Stimulated activated memory B cell treated with anti-CD40 and anti-IgM and Interleukin-4, amounts not matched to agents 10 μg/mL and 1 μg/mL and 100 μg/mL, for 72 hours (primary cell): ENCODE measurements around the gene GAPDH.
"Not testable (repeated sequence)": the region's sequence is repeated elsewhere in the genome, so short reads cannot be mapped to it uniquely, and the experiment has no call there.

Source experiments
- ATAC-seq: fragments of 150-1000 bp; cut with Tn5 transposase; 2 replicates; pipeline ENCODE4 v1.10.0; 2021
- H3K27ac Mint-ChIP-seq: one replicate; pipeline ENCODE4 v1.8.0; 2022; ENCODE audit warnings: mild to moderate bottlenecking, mixed read lengths
- H3K27me3 Mint-ChIP-seq: one replicate; pipeline ENCODE4 v1.8.0; 2022; ENCODE audit warnings: mixed read lengths
- H3K36me3 Mint-ChIP-seq: one replicate; pipeline ENCODE4 v1.8.0; 2022; ENCODE audit warnings: mixed read lengths
- H3K4me1 Mint-ChIP-seq: one replicate; pipeline ENCODE4 v1.8.0; 2022; ENCODE audit warnings: mixed read lengths
- H3K4me3 Mint-ChIP-seq: one replicate; pipeline ENCODE4 v1.8.0; 2022; ENCODE audit warnings: mild to moderate bottlenecking, moderate library complexity, mixed read lengths
- H3K9me3 Mint-ChIP-seq: one replicate; pipeline ENCODE4 v1.8.0; 2022; ENCODE audit warnings: mixed read lengths

GAPDH gene

DNA sequence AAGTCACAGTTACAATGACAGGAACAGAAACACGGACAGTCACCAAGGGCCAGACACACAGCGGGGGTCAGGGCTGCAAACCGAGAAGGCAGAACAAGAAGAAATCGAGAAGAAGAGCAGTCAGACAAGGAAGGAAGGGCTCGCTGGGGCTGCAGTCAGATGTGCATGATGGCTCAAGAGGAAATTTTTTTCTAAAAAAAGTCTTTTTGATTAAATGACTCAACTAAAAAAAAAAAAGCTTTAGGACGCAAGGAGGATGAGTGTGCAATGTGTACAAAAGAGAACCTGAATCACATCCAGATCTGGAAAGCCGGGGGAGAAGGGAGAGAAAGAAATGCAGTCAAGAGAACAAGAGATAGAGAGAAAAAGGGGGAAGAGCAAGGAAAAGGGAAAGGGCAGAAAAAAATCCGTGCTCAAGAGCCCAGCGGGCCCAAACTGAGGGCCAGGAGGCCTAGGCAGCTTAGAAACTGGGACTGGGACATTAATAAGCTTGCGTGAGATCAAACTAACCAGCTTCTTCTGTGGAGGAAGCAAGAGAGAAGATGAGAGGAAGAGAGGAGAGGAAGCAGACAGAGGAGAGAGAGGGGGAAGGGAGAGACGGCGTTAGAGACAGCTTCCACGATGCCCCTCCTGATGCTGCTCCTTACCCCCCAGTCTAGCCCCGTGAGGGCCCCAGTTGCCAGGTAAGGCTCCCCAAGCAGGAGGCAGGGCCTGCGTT is 14.8 kb downstream of the GAPDH start:
- Mint-ChIP-seq H3K36me3 (peaks cover 74% of the 10 kb centered on the region), H3K4me1 (peaks cover 35% of the 10 kb centered on the region), H3K9me3 (no peaks in the 10 kb centered on the region), H3K27ac (peak overlapping the region; percentile 8), H3K4me3 (no peak overlapping the region), H3K27me3 (no peaks in the 10 kb centered on the region)
- ATAC-seq, result no peak

DNA sequence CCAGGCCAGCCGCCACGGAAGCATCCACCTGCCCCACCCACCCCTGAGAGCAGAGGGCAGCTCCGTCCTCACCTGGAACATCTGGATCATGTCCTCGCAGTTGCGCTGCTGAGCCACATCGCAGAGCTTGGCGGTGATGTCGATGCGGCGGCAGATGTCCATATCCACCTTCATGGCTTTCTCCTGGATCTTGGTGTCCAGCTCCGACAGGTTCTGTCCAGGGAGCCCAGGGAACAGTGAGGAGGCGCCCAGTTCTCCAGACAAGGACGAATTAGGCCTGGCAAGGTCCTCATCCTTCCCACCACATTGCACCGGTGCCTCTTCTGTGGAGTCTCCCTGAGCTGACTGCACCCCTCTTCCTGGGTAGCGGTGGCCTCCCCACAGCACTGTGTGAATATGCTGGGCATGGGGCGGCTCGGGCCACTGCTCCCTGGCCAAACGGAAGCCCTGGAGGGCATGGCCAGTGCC is 15.4 kb downstream of the GAPDH start:
- Mint-ChIP-seq H3K27me3 (no peaks in the 10 kb centered on the region), H3K9me3 (no peaks in the 10 kb centered on the region), H3K36me3 (peaks cover 69% of the 10 kb centered on the region), H3K27ac (no peak overlapping the region), H3K4me3 (no peak overlapping the region), H3K4me1 (peaks cover 41% of the 10 kb centered on the region)
- ATAC-seq, result no peak

DNA sequence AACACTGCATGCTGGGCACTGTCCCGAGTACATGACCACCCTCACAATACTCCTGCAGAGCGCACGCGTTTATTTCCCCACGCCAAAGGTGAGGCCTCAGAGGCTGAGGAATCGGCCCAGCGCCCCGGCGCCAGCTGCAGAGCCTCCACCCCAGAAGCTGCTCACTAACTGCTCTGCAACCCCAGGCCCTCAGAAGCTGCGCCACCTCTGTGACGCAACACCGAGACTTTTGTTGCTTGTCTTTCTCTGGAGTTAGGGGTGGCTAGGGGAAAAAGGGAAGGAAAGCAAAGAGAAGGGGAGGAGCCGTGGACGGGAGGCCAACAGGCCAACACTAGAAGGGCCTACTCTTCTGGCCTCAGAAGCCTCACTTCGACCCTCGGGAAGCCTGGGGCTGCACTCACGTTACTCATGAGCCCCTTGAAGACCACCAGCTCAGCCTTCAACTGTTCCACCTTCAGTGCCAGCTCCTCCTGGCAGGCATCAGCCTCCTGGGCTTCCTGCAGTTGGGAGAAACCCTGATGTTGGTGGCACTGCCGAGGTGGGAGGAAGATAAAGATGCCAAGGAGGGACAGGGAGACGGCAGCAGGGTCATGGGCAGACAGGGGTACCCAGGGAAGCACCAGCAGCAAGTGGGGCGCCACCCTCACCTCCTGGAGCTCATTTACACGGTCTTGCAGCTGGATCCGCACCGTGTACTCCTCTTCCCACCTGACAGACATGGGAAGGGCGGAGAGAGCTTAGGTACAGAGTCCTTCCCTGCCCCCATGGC is 16.2 kb downstream of the GAPDH start:
- no peaks in the 10 kb centered on the region for H3K27me3 Mint-ChIP-seq
- H3K27ac Mint-ChIP-seq, result no peak overlapping the region
- H3K4me3 Mint-ChIP-seq, result no peak overlapping the region
- H3K4me1 Mint-ChIP-seq, result peaks cover 48% of the 10 kb centered on the region
- peaks cover 71% of the 10 kb centered on the region for H3K36me3 Mint-ChIP-seq
- ATAC-seq, result no peak
- H3K9me3 Mint-ChIP-seq, result no peaks in the 10 kb centered on the region

DNA sequence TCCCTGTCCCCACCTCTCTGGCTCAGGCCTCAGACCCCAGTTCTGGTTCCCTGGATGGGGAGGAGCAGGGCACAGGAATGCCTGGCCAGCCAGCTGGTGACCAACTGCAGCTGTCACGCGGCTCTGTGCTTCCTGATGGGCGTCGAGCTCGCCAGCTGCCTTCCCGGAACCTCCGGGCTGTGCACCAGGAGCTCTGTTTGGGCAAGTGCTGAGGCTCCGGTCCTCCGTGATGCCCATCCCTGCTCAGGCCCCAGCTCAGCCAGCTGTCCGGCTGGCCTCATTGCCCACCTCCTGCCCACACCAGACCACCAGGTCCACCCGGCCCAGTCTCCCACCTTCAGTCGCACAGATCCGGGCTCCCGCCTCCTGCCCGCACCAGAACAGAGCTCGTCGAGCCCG is 16.7 kb downstream of the GAPDH start:
- Mint-ChIP-seq H3K9me3 (no peaks in the 10 kb centered on the region), H3K4me3 (no peak overlapping the region), H3K36me3 (peaks cover 66% of the 10 kb centered on the region), H3K27me3 (no peaks in the 10 kb centered on the region), H3K4me1 (peaks cover 48% of the 10 kb centered on the region), H3K27ac (no peak overlapping the region)
- no peak for ATAC-seq

DNA sequence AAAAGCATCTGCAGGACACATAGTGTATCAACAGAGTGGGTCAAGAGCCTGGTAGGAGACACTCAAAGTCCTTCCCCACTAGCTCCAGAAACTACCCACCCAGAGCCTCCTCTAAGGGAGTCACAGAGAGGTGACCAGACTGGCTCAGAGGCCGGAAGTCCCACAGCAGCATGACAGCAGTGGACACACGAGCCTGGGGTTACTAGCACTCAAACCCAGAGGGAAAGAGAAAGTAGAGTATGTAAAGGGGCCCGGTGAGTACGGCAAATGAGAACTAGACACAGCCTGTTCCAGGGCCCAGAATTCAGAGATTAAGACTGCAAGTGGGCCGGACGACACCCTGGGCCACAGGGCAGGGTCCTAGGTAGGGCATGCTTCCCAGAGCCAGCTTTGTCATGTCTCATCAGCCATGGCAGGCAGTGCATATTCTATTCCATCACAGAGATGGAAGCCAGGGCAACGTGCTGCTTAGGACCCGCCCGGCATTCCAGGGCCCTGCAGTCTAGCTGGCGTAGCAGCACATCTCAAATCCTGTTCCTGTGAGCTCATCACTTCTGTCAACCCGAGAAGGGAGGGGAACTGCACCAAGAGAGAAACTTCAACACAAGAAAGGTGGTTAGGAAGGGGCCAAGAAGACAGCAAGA is 17.3 kb downstream of the GAPDH start:
- H3K9me3 Mint-ChIP-seq, result no peaks in the 10 kb centered on the region
- ATAC-seq, result no peak
- H3K4me3 Mint-ChIP-seq, result no peak overlapping the region
- no peaks in the 10 kb centered on the region for H3K27me3 Mint-ChIP-seq
- no peak overlapping the region for H3K27ac Mint-ChIP-seq
- peaks cover 52% of the 10 kb centered on the region for H3K4me1 Mint-ChIP-seq
- H3K36me3 Mint-ChIP-seq, result peaks cover 63% of the 10 kb centered on the region

DNA sequence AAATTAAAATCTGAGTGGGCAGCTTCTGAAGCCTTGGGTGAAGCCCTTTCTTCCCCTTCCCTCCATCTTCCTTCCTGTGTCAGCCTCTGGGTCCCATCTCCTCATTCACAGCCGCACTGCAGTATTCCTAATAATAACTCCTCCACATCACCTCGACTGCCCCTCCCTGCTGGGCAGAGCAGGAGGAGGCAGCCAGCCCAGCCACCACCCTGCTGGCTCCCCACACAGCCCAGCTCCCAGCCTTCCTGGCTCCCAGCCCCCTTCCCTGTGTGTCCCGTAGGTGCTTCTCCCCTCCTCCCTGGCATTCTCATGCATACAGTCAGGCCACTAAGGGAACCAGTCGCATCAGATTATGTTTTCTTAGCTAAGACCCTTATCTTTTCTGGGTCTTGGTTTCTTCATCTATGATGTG is 17.8 kb downstream of the GAPDH start:
- no peak overlapping the region for H3K4me3 Mint-ChIP-seq
- no peaks in the 10 kb centered on the region for H3K9me3 Mint-ChIP-seq
- no peak for ATAC-seq
- H3K27me3 Mint-ChIP-seq, result no peaks in the 10 kb centered on the region
- H3K4me1 Mint-ChIP-seq, result peaks cover 54% of the 10 kb centered on the region
- H3K27ac Mint-ChIP-seq, result no peak overlapping the region
- H3K36me3 Mint-ChIP-seq, result peaks cover 61% of the 10 kb centered on the region

DNA sequence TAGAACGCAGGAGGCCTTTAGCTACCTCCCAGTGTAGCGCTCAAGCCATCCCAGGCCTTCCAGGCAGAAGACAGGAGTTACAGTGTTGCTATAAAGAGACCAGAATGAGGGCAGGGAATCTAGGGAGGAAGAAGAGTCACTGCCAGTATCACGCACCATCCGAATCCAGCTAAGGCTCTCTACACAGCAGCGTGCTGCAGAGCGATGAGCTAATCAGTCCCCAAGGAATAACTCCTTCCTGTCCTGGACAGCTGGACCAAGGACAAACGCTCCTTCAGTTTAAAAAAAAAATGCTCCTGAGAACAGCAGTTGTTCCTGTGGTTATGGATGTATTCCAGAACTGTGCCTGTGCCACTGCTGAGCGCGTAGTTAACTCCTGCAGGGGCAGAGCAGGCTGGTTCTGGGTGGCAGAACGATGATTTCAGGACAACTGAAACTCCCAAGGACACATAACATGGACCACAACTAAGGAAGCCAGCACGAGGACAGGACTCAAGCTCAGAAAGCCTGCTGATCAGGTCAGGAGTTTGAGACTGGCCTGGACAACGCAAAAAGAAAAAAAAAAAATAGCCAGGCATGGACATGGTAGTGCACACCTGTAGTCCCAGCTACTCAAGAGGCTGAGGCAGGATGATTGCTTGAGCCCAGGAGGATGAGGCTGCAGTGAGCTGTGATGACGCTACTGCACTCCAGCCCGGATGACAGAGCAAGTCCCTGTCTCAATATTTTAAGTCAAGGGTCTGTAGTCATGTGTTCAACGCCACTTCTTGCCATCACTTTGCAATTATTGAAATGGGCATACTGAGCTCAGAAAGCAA is 18.9 kb downstream of the GAPDH start:
- no peak overlapping the region for H3K27ac Mint-ChIP-seq
- ATAC-seq, result no peak

DNA sequence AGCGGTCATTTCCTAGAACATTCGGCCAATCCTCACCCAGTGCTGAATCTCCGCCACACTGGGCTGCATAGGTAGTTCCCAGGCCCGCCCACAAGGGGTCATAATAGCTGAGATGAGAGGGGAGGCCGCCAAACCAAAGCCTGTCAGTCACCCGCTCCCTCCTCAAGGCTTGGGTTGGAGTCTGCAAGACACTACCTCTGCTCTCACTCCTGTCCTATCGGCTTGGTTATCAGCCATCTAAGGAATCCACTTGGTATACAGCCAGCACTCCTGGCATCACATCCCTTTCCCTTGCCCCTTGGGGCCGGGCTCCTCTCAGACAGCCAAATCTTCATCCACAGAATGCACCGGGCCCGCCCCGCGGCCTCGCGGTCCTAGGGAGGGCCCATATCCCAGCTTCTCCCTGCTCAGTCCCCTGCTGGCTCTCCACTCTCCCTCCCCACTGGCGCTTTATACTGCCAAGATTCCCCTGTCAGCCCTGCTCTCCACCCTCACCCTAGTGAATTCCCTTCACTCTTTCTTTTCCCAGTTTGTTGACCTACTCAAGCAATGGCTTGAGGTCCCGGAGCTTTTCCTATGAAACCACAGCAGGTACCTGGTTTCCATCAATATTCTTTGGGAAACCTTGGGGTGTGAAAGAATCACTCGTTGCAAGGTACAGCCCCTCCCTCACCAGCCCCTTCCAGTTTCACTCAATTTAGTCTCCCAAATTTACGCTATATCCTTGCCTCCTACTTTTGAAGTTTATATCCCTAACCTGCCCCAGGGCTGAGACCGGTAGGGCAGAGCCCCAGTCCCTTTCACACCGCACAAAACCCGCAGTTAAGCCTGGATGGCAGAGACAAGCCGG is 20.1 kb downstream of the GAPDH start:
- peaks cover 40% of the 10 kb centered on the region for H3K36me3 Mint-ChIP-seq
- no peaks in the 10 kb centered on the region for H3K9me3 Mint-ChIP-seq
- H3K27ac Mint-ChIP-seq, result peak overlapping the region; percentile 36
- H3K4me3 Mint-ChIP-seq, result peak overlapping the region; percentile 84
- ATAC-seq, result peak; percentile 83
- H3K27me3 Mint-ChIP-seq, result no peaks in the 10 kb centered on the region
- peaks cover 48% of the 10 kb centered on the region for H3K4me1 Mint-ChIP-seq

More for the DNA sequence above, 18.9 kb downstream of the GAPDH start:
- H3K27me3 Mint-ChIP-seq, result no peaks in the 10 kb centered on the region
- peaks cover 54% of the 10 kb centered on the region for H3K4me1 Mint-ChIP-seq
- peak overlapping the region; percentile 23 for H3K4me3 Mint-ChIP-seq
- peaks cover 50% of the 10 kb centered on the region for H3K36me3 Mint-ChIP-seq
- no peaks in the 10 kb centered on the region for H3K9me3 Mint-ChIP-seq

DNA sequence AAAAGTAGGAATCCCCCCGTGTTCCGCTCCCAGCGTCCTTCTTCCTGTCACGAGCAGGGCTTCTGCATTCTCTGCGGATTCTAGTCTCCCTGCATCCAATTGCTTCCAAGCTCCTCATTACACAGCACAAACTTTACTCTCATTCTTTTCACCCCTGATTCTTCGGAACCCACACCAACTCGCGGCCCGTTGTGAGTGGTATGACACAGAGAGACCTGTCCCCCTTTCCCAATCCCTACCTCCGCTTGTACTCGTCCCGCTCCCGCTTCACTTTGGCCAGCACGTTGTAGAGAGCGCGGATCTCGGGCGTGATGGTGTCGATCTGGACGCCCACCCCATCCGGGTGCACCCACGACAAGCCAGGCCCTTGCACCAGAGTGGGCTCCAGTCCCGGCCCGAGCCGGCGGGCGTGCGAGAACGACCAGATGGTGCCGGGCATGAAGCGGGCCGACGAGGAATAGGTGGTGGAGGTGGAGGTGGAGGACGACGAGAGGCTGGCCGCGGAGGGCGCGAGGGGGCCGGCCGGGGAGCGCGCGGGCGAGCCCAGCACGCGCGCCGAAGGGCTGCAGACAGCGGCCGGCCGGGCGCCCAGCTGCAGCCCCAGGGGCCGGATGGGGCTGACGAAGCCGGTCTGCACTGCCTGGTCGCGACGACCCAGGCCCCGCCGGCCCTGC is 20.8 kb downstream of the GAPDH start:
- ATAC-seq, result peak; percentile 21
- Mint-ChIP-seq H3K4me1 (peaks cover 47% of the 10 kb centered on the region), H3K36me3 (peaks cover 43% of the 10 kb centered on the region), H3K4me3 (peak overlapping the region; percentile 84), H3K27me3 (no peaks in the 10 kb centered on the region), H3K9me3 (no peaks in the 10 kb centered on the region), H3K27ac (peak overlapping the region; percentile 36)

DNA sequence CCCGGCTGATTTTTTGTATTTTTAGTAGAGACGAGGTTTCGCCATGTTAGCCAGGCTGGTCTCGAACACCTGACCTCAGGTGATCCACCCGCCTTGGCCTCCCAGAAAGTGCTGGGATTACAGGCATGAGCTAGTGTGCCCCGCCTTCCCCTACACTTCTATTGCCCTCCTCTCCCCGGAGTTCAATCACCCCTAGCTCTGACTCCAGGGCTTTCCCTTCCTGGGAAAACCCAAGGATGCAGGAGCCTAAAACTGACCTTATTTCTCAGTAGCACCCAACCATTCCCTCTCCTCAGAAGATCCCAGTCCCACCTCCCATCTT is 22.1 kb downstream of the GAPDH start:
- not testable (repeated sequence) for ATAC-seq, H3K27me3 Mint-ChIP-seq, H3K9me3 Mint-ChIP-seq
- Mint-ChIP-seq H3K36me3 (peaks cover 51% of the 10 kb centered on the region), H3K27ac (peak overlapping the region; percentile 36), H3K4me1 (peaks cover 42% of the 10 kb centered on the region), H3K4me3 (peak overlapping the region; percentile 84)

DNA sequence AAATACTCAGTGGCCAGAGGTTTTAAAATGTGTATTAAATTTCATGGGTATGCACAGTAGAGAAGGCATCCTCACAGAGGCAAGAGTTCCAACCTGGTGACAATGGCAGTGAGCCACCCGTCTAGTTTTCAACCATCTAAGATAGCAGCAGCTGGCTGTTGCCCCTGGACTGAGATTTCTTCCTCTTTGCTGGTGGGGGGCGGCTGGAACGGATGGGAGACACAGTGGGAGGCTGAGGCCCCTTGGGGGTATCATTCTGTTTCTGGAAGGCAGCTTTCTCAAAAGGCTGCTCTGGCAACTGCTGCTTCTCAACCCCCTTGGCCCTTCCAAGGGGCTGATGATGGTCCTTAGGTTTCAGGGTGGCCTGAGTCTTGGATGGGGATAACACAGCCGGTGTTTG is 22.5 kb downstream of the GAPDH start:
- Mint-ChIP-seq H3K36me3 (peaks cover 51% of the 10 kb centered on the region), H3K27me3 (no peaks in the 10 kb centered on the region), H3K27ac (peak overlapping the region; percentile 36), H3K4me3 (peak overlapping the region; percentile 84), H3K4me1 (peaks cover 38% of the 10 kb centered on the region), H3K9me3 (no peaks in the 10 kb centered on the region)
- no peak for ATAC-seq

DNA sequence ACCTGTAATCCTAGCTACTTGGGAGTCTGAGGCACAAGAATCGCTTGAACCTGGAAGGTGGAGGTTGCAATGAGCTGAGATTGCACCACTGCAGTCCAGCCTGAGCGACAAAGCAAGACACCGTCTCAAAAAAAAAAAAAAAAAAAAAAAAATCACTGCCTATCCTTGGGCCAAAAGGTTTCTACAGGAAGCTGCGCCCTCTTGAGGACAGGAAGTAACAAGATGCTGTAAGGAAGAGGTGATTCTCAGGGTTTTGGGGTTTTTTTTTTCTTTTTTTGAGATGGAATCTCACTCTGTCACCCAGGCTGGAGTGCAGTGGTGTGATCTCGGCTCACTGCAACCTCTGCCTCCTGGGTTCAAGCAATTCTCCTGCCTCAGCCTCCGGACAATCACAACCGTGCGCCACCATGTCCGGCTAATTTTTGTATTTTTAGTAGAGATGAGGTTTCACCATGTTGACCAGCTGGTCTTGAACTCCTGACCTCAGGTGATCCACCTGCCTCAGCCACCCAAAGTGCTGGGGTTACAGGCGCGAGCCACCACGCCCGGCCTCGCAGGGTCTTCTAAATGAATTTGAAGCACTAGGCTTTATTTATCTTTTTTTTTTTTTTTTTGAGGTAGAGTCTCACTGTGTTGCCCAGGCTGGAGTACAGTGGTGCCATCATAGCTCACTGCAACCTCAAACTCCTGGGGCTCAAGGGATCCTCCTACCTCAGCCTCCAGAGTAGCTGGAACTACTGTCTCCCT is 23.9 kb downstream of the GAPDH start:
- peaks cover 31% of the 10 kb centered on the region for H3K4me1 Mint-ChIP-seq
- peak overlapping the region; percentile 14 for H3K27ac Mint-ChIP-seq
- not testable (repeated sequence) for H3K27me3 Mint-ChIP-seq, H3K9me3 Mint-ChIP-seq, H3K4me3 Mint-ChIP-seq, ATAC-seq
- H3K36me3 Mint-ChIP-seq, result peaks cover 52% of the 10 kb centered on the region

DNA sequence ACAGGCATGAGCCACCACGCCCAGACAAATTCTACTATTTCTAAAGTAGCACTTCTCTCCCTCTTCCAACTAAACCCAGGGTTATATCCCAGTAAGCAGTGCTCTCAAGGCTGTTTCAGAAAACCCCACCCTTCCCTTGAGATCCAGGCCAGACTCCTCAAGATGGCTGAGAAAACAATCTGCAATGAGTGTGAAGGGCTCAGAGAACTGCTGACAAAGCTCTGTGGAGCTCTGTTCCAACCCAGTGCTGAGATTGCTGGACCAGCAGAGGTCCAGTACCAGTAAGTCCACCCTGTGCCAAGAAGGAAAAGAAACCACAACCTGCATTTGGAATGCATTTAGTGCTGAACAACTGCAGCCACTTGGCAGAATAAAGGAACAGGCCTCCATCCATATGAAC is 25.2 kb downstream of the GAPDH start:
- Mint-ChIP-seq H3K27ac (peak overlapping the region; percentile 17), H3K4me1 (peaks cover 30% of the 10 kb centered on the region), H3K9me3 (no peaks in the 10 kb centered on the region), H3K36me3 (peaks cover 60% of the 10 kb centered on the region), H3K4me3 (no peak overlapping the region), H3K27me3 (no peaks in the 10 kb centered on the region)
- ATAC-seq, result no peak
